Activated CD4-positive, alpha-beta T cell treated with anti-CD3 and anti-CD28 coated beads for 4 hours (primary cell): ENCODE measurements around the gene AXIN1.
"Not testable (repeated sequence)": the region's sequence is repeated elsewhere in the genome, so short reads cannot be mapped to it uniquely, and the experiment has no call there.

Experiments
- DNase-seq, 2 donors: peaks; one replicate each; pipeline ENCODE4 v3.0.0-alpha.2; 2020

Gene AXIN1

GRCh38 chr16:280991-281659 lies 71.4 kb downstream of the AXIN1 start:
- no peak for DNase-seq

- no peak for DNase-seq
Measured at GRCh38 chr16:280552-280951, 72.0 kb downstream of the AXIN1 start, which contains the start of gene ARHGDIG. ARHGDIG (plus strand) TSS chr16:280591; CDS start chr16:280681, 90 bp downstream.

- no peak for DNase-seq
Measured at GRCh38 chr16:280005-280460, 72.5 kb downstream of the AXIN1 start.

- DNase-seq, result no peak
Measured at GRCh38 chr16:279531-279930, 73.0 kb downstream of the AXIN1 start.

- DNase-seq, result no peak
Measured at GRCh38 chr16:278863-279366, 73.6 kb downstream of the AXIN1 start.

GRCh38 chr16:276426-277077 lies 76.0 kb downstream of the AXIN1 start:
- DNase-seq, result no peak

- no peak for DNase-seq
Measured at GRCh38 chr16:275786-276232, 76.7 kb downstream of the AXIN1 start, which contains the start of gene RGS11. RGS11 (minus strand) TSS chr16:275944; CDS start chr16:275911, 33 bp downstream.

- no peak for DNase-seq
Measured at GRCh38 chr16:275041-275641, 77.4 kb downstream of the AXIN1 start.

- no peak for DNase-seq
Measured at GRCh38 chr16:273547-274421, 78.7 kb downstream of the AXIN1 start.

- no peak for DNase-seq
Measured at GRCh38 chr16:272633-273546, 79.6 kb downstream of the AXIN1 start.

GRCh38 chr16:270381-271255 lies 81.9 kb downstream of the AXIN1 start:
- DNase-seq, result no peak

- DNase-seq, result no peak
Measured at GRCh38 chr16:269061-269796, 83.3 kb downstream of the AXIN1 start.

- DNase-seq, result no peak
Measured at GRCh38 chr16:268141-269053, 84.1 kb downstream of the AXIN1 start.

GRCh38 chr16:267562-267961 lies 85.0 kb downstream of the AXIN1 start:
- DNase-seq, result not testable (repeated sequence)

GRCh38 chr16:266258-267164 lies 86.0 kb downstream of the AXIN1 start:
- no peak for DNase-seq

- DNase-seq, result no peak
Measured at GRCh38 chr16:265711-266110, 86.8 kb downstream of the AXIN1 start.

- DNase-seq, result no peak
Measured at GRCh38 chr16:265002-265529, 87.5 kb downstream of the AXIN1 start.
